ENCODE measurements around the gene EVL.

EVL gene

GRCh38 chr14:100121643-100122480 lies 56.6 kb downstream of the EVL start:
- no peaks in the 10 kb centered on the region for H3K9me3 Mint-ChIP-seq
- no peak overlapping the region for H3K4me3 Mint-ChIP-seq
- H3K27me3 Mint-ChIP-seq, result no peaks in the 10 kb centered on the region
- H3K4me1 Mint-ChIP-seq, result peaks cover 20 to 21% of the 10 kb centered on the region in 2 donors
- no peak for DNase-seq
- peaks cover 43 to 69% of the 10 kb centered on the region in 2 donors for H3K36me3 Mint-ChIP-seq
- peak overlapping the region; percentile 67 for H3K27ac Mint-ChIP-seq
- ATAC-seq (replicated peaks), result no peak

DNA sequence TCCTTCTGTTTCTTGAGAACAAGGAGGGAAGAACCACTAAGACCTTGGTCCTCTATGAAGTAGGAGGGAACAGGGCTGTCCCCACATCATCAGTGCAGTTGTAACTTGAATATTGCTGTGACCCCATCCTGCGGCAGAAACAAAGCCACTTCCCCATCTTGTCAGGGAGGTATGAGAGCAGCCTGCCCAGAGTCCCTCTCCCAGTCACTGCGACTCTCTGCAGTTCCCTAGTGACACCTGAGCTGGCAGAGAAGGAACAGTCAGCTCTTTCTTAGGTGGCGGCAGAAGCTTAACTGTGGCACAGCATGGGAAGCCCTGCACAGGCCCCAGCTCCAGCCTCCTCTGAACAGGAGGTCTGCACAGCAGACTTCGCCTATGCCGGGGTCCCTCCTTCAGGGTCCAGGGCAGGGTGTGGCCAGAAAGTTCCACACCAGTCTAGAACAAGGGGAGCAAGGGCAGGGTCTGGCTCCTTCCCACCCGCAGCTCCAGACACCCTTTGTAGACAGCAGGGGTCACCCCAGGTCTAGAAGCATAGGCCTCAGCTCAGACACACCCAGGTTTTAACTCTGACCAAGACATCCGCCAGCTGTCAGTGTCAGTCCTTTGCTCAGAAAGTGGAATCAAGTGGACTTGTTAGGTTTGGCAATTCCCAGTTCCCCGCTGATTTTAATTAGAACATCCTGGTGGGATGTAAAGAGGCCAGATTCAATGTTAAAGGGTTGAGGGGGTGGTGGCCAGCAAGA lies 57.4 kb downstream of the EVL start:
- Mint-ChIP-seq H3K27me3 (no peaks in the 10 kb centered on the region), H3K27ac (no peak overlapping the region), H3K4me3 (no peak overlapping the region), H3K4me1 (peaks cover 13 to 16% of the 10 kb centered on the region in 2 donors), H3K9me3 (no peaks in the 10 kb centered on the region), H3K36me3 (peaks cover 44 to 68% of the 10 kb centered on the region in 2 donors)
- ATAC-seq (replicated peaks) (peak in 1 of 2 donors; percentile 22), DNase-seq (no peak)

- peaks cover 3 to 9% of the 10 kb centered on the region in 2 donors for H3K4me1 Mint-ChIP-seq
- no peak for ATAC-seq (replicated peaks)
- DNase-seq, result no peak
- H3K27ac Mint-ChIP-seq, result no peak overlapping the region
- H3K27me3 Mint-ChIP-seq, result no peaks in the 10 kb centered on the region
- H3K4me3 Mint-ChIP-seq, result no peak overlapping the region
- peaks cover 37 to 63% of the 10 kb centered on the region in 2 donors for H3K36me3 Mint-ChIP-seq
- no peaks in the 10 kb centered on the region for H3K9me3 Mint-ChIP-seq
These were observed 58.4 kb downstream of the EVL start for GRCh38 chr14:100123618-100124017.

DNA sequence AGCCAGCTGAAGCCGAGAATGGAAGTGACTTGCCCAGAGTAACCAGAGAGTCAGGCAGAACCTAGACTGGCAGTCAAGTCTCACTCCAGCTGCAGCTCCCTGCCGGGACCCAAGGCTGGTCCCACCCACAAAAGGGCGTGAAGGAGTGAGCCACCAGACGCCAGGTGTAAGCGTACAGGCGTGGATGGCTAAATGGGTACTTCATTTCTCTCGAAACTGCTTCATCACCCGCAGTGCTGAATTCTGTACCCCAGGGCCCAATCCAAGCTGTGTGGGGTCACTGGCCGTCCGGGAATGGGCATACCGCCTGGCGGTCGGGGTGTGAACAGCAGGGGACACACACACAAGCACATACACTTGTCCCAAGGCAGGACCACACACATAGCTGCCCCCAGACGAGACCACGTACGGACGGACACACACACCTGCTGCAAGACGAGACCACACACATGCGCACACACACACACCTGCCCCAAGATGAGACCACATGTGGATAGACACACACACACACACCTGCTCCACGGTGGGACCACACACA lies 59.4 kb downstream of the EVL start:
- no peaks in the 10 kb centered on the region for H3K9me3 Mint-ChIP-seq
- H3K27me3 Mint-ChIP-seq, result no peaks in the 10 kb centered on the region
- no peak overlapping the region for H3K4me3 Mint-ChIP-seq
- peak overlapping the region; percentile 16 for H3K27ac Mint-ChIP-seq
- peaks cover 0 to 9% of the 10 kb centered on the region in 2 donors for H3K4me1 Mint-ChIP-seq
- DNase-seq, result no peak
- H3K36me3 Mint-ChIP-seq, result peaks cover 36 to 56% of the 10 kb centered on the region in 2 donors
- no peak for ATAC-seq (replicated peaks)

- H3K4me3 Mint-ChIP-seq, result no peak overlapping the region
These were observed 61.2 kb downstream of the EVL start for GRCh38 chr14:100126401-100126800.

DNA sequence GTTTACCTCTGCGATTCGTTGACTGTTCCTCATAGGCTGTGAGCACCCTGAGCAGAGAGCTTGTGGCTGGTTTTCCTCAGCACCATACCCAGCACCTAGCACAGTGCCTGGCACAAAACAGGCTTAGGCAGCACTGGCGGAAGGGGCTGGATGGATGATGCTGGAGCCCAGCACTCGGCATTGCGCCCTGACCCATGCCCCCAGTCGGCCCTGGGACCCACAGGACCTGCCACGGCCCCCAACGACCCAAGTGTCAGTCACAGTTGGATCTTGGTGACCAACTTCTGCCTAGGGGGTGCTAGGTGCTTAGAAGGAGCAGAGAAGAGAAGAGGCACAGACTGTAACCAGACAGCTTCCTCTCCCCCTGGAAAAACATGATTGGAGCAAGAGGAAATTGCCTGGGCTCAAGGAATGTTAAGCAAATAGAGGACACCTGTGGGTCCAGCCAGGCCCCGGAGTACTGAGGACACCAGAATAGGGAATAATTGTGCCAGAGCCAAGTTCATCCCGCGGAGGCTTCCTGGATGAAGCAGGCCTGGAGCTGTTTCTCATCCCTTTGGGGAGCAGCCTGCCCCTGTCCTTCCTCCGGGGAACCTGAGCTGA lies 62.7 kb downstream of the EVL start:
- no peak overlapping the region for H3K4me3 Mint-ChIP-seq
- no peaks in the 10 kb centered on the region for H3K27me3 Mint-ChIP-seq

More at GRCh38 chr14:100126401-100126800, 61.2 kb downstream of the EVL start:
- Mint-ChIP-seq H3K9me3 (no peaks in the 10 kb centered on the region), H3K4me1 (peaks cover 2 to 8% of the 10 kb centered on the region in 2 donors), H3K27ac (no peak overlapping the region), H3K27me3 (no peaks in the 10 kb centered on the region), H3K36me3 (peaks cover 42 to 65% of the 10 kb centered on the region in 2 donors)
- no peak for DNase-seq
- ATAC-seq (replicated peaks), result no peak

DNA sequence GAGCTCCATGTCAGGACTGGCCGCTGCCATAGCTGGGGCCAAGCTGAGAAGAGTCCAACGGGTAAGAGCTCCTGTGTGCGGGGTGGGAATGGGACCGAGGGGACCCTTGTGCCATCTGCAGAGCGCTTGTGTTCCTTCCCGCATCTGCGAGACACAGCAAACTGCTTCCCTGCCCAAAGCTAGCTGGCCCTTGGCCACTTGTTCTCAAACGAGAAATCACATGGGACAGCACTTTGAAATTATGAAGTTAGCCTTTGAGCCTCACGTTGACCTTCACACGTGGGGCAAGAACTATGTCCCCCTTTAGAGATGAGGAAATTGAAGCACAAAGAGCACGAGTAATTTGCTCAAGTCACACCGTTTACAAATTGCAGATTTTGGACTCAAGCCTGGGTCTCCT lies 63.5 kb downstream of the EVL start:
- DNase-seq (no peak), ATAC-seq (replicated peaks) (no peak)
- Mint-ChIP-seq H3K4me1 (peaks cover 7 to 10% of the 10 kb centered on the region in 2 donors), H3K27ac (no peak overlapping the region), H3K9me3 (no peaks in the 10 kb centered on the region), H3K36me3 (peaks cover 50 to 64% of the 10 kb centered on the region in 2 donors), H3K4me3 (no peak overlapping the region), H3K27me3 (no peaks in the 10 kb centered on the region)

More for the DNA sequence above, 62.7 kb downstream of the EVL start:
- no peak for DNase-seq
- Mint-ChIP-seq H3K9me3 (no peaks in the 10 kb centered on the region), H3K4me1 (peaks cover 5 to 8% of the 10 kb centered on the region in 2 donors), H3K27ac (no peak overlapping the region), H3K36me3 (peaks cover 49 to 66% of the 10 kb centered on the region in 2 donors)
- ATAC-seq (replicated peaks), result no peak

GRCh38 chr14:100129161-100129589 lies 64.0 kb downstream of the EVL start:
- no peak for DNase-seq
- Mint-ChIP-seq H3K27me3 (no peaks in the 10 kb centered on the region), H3K36me3 (peaks cover 52 to 66% of the 10 kb centered on the region in 2 donors), H3K9me3 (no peaks in the 10 kb centered on the region), H3K27ac (peak overlapping the region; percentile 69), H3K4me3 (no peak overlapping the region), H3K4me1 (peaks cover 10 to 11% of the 10 kb centered on the region in 2 donors)
- no peak for ATAC-seq (replicated peaks)

- DNase-seq, result no peak
- no peak overlapping the region for H3K4me3 Mint-ChIP-seq
- no peaks in the 10 kb centered on the region for H3K9me3 Mint-ChIP-seq
- H3K27me3 Mint-ChIP-seq, result no peaks in the 10 kb centered on the region
- no peak for ATAC-seq (replicated peaks)
- H3K4me1 Mint-ChIP-seq, result peaks cover 7 to 11% of the 10 kb centered on the region in 2 donors
- H3K27ac Mint-ChIP-seq, result peak overlapping the region; percentile 80
- H3K36me3 Mint-ChIP-seq, result peaks cover 48 to 64% of the 10 kb centered on the region in 2 donors
These were observed 65.3 kb downstream of the EVL start for GRCh38 chr14:100130521-100130920.

DNA sequence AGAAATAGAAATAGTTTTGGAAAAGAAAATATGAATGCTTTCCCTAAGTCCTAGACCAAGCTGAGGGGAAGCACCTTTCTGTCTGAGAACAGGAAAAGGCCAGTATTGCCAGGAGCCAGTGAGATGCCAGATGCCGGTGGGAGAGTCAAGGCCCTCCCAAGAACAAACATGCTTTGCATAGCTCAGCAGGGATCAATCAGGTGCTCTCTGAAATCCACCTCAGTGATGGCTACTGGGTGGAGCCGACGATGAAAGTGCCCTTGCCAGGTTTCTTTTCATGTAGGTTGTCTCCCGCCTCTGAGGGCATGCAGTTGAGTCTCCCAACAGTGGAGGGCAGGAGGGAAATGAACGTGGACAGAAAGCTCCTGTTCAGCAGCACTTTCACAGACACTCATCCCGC lies 66.0 kb downstream of the EVL start:
- no peak for DNase-seq
- Mint-ChIP-seq H3K36me3 (peaks cover 52 to 69% of the 10 kb centered on the region in 2 donors), H3K4me3 (no peak overlapping the region), H3K27me3 (no peaks in the 10 kb centered on the region), H3K4me1 (peaks cover 7 to 11% of the 10 kb centered on the region in 2 donors), H3K9me3 (no peaks in the 10 kb centered on the region), H3K27ac (peak overlapping the region; percentile 80)
- no peak for ATAC-seq (replicated peaks)

GRCh38 chr14:100132161-100132902 lies 67.1 kb downstream of the EVL start:
- no peak for ATAC-seq (replicated peaks)
- Mint-ChIP-seq H3K4me1 (peaks cover 7 to 16% of the 10 kb centered on the region in 2 donors), H3K27me3 (no peaks in the 10 kb centered on the region), H3K4me3 (no peak overlapping the region), H3K36me3 (peaks cover 49 to 69% of the 10 kb centered on the region in 2 donors), H3K9me3 (no peaks in the 10 kb centered on the region), H3K27ac (no peak overlapping the region)
- DNase-seq, result no peak

GRCh38 chr14:100132903-100133510 lies 67.8 kb downstream of the EVL start:
- no peak overlapping the region for H3K4me3 Mint-ChIP-seq
- H3K27ac Mint-ChIP-seq, result no peak overlapping the region
- no peaks in the 10 kb centered on the region for H3K9me3 Mint-ChIP-seq
- H3K4me1 Mint-ChIP-seq, result peaks cover 7 to 23% of the 10 kb centered on the region in 2 donors
- H3K36me3 Mint-ChIP-seq, result peaks cover 51 to 63% of the 10 kb centered on the region in 2 donors
- no peak for ATAC-seq (replicated peaks)
- no peaks in the 10 kb centered on the region for H3K27me3 Mint-ChIP-seq
- no peak for DNase-seq

DNA sequence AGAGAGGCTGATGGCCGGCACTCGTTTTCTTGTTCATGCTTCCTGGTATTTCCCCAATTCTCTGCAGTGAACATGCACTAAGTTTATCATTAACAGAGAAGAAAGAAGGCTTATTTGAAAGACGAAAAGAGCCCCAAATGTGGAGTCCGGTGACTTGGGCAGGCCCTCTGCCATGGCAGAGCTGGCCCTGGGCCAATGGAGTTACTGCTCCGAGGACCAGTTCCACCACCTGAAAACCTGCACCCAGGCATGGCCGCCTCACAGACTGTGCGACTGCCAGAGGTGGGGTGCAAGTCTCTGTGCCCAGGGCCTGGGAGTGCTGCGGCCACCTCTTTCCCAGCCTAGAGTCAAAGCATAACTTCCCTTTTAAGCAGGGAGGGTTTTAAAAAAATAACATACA lies 69.4 kb downstream of the EVL start:
- no peak for DNase-seq
- no peak for ATAC-seq (replicated peaks)
- H3K4me1 Mint-ChIP-seq, result peaks cover 20 to 38% of the 10 kb centered on the region in 2 donors
- H3K9me3 Mint-ChIP-seq, result no peaks in the 10 kb centered on the region
- no peak overlapping the region for H3K27ac Mint-ChIP-seq
- H3K27me3 Mint-ChIP-seq, result no peaks in the 10 kb centered on the region
- H3K4me3 Mint-ChIP-seq, result no peak overlapping the region
- H3K36me3 Mint-ChIP-seq, result peaks cover 60 to 72% of the 10 kb centered on the region in 2 donors

All from stimulated activated naive B cell treated with anti-CD40 and anti-IgM and Interleukin-4, amounts not matched to agents 10 μg/mL and 1 μg/mL and 100 μg/mL, for 72 hours (primary cell).